ENCODE results near the gene S100A5.

- no peak for TF ChIP-seq CTCF (conservative IDR thresholded peaks at IDR 0.05; ENCODE audit: low read length)
- no peak for TF ChIP-seq EZH2phosphoT487 (IDR thresholded peaks at IDR 0.05; ENCODE audit: borderline replicate concordance)
Observed at GRCh38 chr1:153532181-153532580, 8.6 kb downstream of the S100A5 start.
